HS-5 (cell line): ENCODE results near the gene EIF2B1.
A peak's percentile ranks its signal among the peaks of the same experiment; 100 is the strongest.

Experiments
- DNase-seq: peaks from one replicate; pipeline ENCODE4 v3.0.0-alpha.2; 2012; ENCODE audit warnings: low read depth

The EIF2B1 gene

DNA sequence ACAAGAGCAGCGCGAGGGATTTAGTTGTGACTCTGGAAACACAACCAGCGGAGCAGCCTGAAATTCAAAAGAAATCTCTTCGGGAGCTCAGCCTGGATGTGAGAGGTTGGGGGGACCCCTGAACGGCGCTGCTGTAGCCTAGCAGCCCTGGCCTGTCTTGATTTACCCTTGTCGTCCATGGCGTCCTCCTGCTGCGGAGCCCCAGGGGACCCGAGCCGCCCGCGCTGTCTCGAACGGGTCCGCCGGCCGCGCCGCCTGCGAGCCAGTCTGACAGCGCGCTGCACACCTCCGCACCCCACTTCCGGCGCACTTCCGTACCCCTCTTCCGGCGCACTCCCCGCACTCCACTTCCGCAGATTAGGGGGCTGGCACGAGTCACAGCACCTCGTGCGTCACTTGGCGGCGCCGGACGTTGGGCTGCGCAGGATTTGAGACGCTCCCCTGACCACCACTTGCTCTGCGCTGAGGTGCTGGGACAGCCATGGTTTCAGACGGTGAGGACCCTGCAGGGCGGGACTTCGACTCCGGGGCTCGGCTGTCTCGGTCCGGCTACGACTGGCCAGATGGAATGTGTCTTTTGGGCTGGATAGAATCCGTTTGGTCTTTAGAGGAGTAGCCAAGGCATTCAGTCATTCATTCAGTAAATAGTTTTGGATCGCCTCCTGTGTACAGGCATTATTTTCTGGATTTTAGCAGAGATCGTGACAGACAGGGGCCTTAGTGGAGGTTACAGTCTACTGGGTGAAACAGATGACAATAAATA is at the start of gene EIF2B1, which contains the start of gene GTF2H3:
Gene EIF2B1 (minus strand): TSS at position 308 of the 763 bp plus-strand sequence. CDS start 129 bp downstream, at position 179.
Gene GTF2H3 (plus strand): TSS at position 451 of the 763 bp plus-strand sequence. CDS start 31 bp downstream, at position 482.
- DNase-seq, result peak; percentile 79

GRCh38 chr12:123681605-123682004 is 48.1 kb upstream of the EIF2B1 start:
- no peak for DNase-seq

DNA sequence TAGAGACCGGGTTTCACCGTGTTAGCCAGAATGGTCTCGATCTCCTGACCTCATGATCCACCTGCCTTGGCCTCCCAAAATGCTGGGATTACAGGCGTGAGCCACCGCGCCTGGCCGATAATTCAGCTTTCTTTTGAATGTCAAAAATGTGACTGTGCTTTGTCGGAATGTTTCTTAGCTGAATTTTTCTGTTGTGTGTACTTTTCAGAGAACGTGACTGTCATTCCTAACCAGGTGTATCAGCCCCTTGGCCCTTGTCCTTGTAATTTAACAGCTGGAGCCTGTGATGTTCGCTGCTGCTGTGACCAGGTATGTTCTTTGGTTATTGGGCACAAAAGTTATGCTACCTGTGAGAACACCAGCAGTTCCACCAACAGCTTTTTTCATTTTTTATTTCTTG is 45.5 kb upstream of the EIF2B1 start:
- no peak for DNase-seq

GRCh38 chr12:123676616-123677320 is 43.3 kb upstream of the EIF2B1 start:
- no peak for DNase-seq

DNA sequence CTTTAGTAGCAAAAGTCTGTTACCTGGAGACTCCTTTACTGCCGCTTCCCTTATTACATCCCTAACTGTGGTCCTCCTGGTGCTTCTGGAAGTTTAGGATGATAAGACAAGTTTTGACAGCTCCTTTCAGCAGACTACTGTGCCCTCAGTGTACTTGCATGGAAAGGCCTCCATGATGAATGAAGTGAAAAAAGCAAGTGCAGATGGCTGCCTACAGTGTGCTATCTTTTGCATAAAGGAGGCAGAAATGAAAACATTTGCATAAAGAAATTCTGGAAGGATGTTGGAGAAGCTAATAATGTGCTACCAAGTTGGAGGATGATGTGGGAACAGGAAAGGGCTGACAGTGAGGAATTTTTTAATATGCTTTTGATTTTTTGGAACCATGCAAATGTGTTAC is 42.0 kb upstream of the EIF2B1 start:
- no peak for DNase-seq

DNA sequence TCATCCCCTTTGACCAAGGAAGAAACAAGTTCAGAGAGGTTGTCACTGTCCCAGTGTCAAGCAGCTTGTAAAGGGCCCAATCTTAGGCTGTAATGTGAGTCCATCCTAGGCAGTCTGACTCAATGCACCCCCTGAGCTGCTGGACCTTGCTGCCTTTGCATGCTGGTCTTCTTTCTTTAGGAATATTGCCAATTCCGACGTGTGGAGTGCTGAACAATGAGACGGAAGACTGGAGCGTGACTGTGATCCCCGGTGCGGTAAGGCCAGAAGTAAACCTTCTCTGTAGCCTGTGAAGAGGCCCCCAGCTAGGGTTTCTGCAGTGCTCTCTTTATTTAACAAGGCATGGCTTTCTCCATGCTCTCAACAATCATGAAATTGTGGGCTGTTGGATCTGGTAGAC is 38.4 kb upstream of the EIF2B1 start:
- no peak for DNase-seq

GRCh38 chr12:123670882-123671728 is 37.6 kb upstream of the EIF2B1 start, which contains the start of gene TCTN2:
TCTN2 (plus strand) TSS chr12:123671113; CDS start chr12:123671241, 128 bp downstream.
- peak; percentile 64 for DNase-seq

DNA sequence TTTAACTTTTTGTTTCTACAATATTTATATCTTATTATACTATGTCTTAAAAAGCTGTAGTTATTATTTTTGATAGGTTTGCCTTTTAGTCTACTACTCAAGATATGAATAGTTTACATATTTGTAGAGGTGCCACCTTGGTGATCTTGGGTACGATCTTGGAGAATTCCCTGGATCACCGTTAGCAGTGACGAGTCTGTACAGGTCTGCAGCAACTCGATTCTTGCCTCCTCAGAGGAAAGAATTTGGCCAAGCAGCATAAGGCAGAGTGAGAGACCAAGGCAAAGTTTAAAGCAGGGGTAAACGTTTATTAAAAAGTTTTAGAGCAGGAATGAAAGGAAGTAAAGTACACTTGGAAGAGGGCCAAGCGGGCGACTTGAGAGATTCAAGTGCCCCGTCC is 34.3 kb upstream of the EIF2B1 start:
- no peak for DNase-seq

DNA sequence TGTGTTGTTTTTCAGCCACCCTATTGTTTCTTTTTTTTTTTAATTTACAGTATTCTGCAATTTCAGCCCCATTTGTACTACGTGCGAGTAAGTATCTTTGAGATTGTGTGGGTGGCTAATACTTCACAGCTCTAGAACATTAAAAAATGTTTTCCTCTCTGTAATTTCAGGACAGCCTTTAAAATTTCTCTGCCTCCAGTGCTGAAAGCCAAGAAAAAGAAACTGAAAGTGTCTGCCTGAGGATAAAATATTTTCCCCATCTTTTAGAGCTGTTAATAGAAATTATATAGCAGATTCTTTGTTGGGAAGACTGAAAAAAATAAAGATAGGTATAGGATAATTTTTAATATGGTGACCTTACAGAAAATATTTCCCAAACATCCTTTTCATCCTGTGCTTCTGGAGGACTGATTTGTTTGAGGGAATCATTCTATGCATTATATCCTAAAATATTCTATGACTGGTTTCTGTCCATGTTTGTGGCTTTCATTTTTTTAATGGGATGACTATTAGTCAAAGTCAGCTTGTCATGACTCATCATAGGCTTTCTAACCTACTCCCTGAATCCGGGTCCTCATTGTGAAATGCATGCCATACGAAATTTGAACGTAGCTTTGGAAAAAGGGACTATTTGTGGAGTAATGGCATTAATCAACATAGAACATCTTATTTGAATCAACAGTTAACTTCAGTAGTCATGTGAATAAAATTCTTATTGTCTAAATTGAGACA is 26.7 kb upstream of the EIF2B1 start:
- DNase-seq, result peak; percentile 84

DNA sequence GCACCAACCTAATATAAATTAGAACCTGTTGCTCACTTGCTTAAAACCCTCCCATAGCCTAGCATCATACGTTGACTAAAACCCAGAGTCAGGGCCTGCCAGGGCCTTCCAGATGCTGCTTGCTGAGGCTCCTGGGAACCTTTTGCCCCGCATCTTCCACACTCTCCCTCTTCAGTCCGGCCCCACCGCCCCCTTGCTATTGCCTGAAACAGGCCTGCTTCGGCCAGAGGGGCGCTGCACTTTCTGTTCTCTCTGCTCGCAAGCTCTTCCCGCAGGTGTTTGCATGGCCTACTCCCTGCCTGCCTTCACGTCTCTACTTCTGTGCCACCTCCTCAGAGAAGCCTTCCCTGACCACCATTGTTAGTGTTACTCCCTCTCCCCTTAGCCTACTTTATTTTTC is 23.7 kb upstream of the EIF2B1 start:
- no peak for DNase-seq

GRCh38 chr12:123656392-123656791 is 22.9 kb upstream of the EIF2B1 start:
- DNase-seq, result no peak

DNA sequence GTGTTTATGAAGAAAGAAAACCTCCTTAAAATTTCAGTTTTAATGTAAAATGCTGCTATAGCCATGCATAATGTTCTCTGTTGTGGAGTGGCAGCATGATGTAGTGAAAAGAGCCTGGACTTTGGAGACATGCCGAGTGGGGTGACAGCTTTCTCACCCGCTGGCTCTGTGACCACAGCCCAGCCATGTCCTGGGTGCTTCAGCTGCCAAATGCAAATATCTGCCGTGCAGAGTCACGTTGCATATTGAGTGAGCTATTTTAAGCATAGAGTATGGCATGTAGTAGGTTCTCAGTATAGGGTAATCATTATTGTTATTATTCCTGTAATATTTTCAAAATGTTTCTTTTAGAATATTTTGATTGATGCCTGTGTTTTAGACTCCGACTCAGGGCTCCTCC is 21.9 kb upstream of the EIF2B1 start:
- DNase-seq, result no peak

DNA sequence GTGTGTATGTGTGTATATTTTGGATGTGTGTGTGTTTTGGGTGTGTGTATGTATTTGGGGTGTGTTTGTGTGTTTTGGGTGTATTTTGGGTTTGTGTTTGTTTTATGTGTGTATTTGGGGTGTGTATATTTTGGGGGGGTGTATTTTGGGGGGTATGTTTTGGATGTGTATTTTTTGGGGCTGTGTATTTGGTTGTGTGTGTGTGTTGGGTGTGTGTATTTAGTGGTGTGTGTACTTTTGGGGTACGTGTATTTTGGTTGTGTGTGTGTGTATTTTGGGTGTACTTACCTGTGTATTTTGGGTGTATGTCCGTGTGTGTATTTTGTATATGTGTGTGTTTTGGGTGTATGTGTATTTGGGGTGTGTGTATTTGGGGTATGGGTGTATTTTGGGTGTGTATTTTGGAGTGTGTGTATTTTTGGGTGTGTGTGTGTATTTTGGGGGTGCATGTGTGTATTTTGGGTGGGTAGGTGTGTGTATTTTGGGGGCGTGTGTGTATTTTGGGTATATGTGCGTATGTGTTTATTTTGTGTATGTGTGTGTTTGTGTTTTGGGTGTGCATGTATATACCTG is 20.7 kb upstream of the EIF2B1 start:
- DNase-seq, result no peak

- no peak for DNase-seq
Observed at GRCh38 chr12:123648401-123648800, 14.9 kb upstream of the EIF2B1 start.

DNA sequence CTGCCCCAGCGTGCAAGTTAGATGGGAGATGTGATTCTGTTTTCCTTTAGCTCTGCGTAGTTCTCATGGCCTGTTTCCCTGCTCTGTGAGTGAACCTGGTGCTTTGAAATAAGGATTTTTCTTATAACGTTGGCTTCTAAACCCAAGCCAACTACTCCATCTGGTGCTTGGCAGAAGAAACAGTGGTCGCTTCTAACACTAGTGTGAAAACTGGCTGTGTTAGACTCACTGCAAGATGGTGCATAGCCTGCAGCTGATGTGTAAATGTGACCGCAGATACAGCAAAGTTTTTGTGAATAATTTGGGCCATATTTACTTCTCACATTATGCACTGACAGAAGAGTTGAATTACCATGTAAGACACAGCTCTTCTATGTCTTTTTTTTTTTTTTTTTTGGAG is 12.4 kb upstream of the EIF2B1 start:
- no peak for DNase-seq

DNA sequence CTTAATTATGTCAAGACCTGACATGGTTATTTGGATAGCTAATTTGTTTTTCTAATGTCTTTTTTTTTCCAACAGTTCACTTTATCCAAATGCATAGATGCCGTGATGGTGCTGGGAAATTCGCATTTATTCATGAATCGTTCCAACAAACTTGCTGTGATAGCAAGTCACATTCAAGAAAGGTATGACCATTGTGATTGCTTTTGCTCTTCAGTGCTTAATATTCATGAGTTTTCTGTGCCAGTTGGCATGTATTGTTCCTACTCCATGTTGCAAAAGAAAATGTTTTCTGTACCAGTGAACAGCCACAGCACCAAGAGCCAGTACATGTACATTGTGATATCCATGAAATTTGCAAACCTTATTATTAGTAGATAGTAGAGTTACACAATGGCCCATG is 11.9 kb upstream of the EIF2B1 start:
- no peak for DNase-seq

DNA sequence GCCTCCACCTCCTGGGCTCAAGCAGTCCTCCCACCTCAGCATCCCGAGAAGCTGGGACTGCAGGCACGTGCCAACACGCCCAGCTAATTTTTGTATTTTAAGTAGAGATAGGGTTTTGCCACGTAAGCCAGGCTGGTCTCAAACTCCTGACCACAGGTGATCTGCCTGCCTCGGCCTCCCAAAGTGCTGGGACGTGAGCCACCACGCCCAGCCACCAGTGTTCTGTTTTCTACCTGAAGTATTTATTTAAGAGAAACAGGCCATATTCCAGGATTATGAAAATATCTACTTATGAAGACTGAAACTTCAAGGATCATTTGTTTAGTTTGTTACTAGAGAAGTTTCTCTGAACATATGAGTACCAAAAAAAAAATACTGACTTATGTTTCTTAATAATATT is 10.4 kb upstream of the EIF2B1 start:
- DNase-seq, result no peak

GRCh38 chr12:123634142-123634561 is 666 bp upstream of the EIF2B1 start:
- no peak for DNase-seq

DNA sequence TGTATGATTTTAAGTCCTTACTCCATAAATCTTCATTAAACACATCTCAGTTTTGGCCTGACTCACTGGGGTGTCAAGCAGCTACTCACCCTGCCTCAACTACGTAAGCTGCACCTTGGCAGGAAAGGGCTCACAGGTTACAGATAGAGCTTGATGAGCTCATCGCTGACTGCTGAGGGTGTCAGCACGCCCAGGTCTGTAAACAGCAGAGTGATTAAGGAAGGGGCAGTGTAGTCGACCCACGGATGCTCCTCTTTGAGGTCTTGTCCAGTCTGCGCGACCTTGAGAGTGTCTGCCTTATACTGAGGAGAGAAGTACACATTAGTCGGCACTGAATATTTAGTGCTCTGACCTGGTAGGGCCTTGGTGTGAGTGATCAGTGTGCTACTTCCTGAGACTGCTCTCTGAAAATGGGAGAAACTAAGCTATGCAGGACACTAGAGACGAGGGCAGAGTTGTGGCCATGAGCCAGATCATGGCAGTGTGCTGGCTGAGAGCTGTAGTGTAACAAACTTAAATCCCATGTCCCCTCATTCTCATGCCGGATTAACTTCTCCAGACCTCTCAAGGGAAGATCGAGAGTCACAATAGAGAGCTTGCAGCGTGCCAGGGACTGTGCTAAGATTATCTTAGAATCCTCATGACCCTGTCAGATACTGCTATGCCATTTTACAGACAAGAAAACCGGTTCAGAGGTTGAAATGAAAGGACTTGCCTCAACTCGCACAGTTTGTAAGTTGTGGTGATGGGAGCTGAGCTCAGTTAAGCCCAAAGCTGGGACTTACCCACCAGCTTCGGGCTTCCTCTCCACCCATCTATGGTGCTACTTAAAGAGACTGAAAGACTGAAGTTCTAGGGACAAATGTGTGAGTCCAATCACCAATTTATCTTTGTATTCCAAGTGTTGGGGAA is 11.6 kb downstream of the EIF2B1 start:
- no peak for DNase-seq

DNA sequence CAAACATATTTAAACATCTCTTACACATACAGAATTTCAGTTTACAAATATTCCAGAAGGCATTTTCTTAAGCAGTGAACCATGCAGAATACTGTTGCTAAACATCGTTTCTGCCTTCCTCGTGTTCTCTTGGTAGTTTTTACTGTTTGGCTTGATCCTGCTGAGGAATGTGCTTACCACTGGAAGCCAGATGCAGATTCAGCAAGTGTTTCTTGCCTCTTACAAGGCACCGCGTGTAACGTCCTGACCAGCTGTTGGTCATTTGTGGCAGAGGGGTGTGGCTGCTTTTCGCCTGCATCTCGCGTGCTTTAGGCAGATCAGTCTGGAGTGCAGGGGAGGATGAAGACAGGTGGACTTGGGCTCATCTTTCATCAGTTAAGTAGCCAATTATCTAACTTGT is 12.4 kb downstream of the EIF2B1 start:
- DNase-seq, result no peak
